ENCODE measurements around the gene IL32.
A peak's percentile ranks its signal among the peaks of the same experiment; 100 is the strongest.

The IL32 gene

DNA sequence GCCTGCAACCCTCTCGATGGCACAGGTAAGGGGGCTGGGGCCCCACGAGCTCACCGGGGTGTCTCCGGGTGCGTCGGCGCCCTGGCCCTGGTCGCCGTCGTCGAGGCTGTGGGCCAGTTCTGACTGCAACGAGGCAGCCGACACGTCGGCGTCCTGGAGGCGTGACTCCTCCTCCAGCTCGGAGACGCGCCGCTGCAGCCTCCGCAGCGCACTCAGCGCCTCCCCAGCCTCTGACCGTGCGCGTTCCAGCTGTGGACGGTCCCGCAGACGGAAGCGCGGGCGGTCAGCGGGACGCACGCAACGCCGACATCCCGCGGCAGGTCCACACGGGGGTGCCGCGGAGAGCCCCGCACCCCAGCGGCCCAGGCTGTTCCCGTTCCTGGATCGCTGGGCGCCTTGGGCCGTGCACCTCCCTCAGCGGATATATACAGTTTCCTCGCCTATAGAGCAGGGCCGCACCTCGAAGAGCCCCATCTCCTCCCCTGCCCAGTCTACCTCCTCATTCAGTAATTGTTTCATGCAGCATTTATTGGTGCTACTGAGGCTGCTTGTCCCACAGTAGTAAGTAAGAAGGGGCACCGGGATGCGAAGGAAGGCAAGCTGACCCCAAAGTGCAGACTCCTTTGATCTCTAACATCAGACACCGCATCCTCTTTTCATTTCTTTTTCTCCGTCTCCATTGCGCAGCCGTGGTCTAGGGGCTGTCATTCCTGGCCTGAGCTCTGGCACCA is 35.8 kb upstream of the IL32 start:
- TF ChIP-seq, protein P1, sequence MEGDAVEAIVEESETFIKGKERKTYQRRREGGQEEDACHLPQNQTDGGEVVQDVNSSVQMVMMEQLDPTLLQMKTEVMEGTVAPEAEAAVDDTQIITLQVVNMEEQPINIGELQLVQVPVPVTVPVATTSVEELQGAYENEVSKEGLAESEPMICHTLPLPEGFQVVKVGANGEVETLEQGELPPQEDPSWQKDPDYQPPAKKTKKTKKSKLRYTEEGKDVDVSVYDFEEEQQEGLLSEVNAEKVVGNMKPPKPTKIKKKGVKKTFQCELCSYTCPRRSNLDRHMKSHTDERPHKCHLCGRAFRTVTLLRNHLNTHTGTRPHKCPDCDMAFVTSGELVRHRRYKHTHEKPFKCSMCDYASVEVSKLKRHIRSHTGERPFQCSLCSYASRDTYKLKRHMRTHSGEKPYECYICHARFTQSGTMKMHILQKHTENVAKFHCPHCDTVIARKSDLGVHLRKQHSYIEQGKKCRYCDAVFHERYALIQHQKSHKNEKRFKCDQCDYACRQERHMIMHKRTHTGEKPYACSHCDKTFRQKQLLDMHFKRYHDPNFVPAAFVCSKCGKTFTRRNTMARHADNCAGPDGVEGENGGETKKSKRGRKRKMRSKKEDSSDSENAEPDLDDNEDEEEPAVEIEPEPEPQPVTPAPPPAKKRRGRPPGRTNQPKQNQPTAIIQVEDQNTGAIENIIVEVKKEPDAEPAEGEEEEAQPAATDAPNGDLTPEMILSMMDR (conservative IDR thresholded peaks at IDR 0.05; ENCODE audit: low read length), result no peak
- DNase-seq (ENCODE audit: low read depth), result peak; percentile 41
- peak overlapping the region; percentile 7; the same call in 1 of the 2 replicates for H3K4me3 ChIP-seq (ENCODE audit: low read length)

DNA sequence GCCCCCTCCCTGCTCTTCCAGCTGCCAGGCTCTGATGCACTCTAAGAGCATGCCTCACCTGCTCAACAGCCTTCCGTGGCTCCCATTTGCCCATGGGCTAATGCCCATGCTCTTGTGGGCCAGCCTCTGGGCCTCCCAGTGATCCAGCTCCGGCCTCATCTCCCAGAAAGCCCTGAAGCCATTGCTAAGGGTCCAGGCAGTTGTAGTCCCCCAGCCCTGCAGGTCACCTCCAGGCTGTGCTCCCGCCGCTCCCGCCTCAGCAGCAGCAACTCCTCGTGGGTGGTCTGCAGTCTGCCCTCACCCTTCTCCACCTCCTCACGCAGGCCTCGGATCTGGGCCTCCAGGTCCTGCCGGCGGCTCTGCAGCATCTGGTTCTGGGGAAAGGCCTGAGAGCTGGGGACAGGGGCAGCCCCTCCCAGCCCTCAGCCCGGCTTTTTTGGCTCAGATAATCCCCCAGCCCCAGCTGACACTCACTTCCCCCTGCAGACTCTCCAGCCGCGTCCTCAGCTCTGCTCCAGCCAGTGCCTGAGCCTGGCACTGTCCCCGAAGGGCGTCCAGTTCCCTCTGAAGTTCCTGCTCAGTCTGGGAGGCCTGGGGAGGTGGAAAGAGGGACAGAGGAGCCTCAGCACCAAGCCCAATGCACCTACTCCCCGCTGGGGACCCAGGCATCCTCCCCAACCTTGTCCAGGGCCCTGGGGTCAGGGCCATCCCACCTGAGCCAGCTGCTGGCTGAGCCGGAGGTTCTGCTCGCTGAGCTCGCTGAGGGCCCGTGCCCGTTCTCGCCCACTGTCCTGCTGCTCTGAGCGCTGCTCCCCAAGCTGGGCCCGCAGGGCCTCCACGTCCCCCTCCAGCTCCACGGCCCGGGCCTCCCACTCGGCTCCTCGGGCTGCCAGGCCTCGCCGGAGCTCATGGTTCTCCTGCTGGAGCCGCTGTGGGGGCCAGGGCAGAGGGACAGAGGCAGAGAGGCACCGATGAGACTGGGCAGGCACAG is 34.9 kb upstream of the IL32 start:
- H3K4me3 ChIP-seq (ENCODE audit: low read length), result no peak overlapping the region
- TF ChIP-seq, protein P1 (conservative IDR thresholded peaks at IDR 0.05; ENCODE audit: low read length), result no peak
- DNase-seq (ENCODE audit: low read depth), result no peak

DNA sequence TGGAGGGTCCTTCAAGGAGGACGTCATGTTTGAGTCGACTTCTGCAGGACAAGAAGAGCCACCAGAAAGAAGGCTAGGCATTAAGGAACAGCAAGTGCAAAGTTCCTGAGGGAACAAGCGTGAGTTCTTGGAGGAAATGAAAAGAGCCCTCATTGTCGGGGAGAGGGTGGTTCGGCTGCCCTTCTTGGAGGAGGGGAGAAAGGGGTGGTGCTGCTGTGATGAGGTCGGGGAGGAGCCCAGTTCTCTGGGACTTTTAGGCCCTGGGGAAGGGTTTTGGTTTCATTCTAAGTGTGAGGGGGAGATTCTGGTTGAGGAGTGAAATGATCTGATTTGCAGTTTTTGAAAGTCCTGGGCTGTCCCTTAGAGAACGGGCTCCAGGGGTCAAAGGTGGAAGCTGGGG is 32.8 kb upstream of the IL32 start:
- TF ChIP-seq, protein P1 (conservative IDR thresholded peaks at IDR 0.05; ENCODE audit: low read length), result no peak

DNA sequence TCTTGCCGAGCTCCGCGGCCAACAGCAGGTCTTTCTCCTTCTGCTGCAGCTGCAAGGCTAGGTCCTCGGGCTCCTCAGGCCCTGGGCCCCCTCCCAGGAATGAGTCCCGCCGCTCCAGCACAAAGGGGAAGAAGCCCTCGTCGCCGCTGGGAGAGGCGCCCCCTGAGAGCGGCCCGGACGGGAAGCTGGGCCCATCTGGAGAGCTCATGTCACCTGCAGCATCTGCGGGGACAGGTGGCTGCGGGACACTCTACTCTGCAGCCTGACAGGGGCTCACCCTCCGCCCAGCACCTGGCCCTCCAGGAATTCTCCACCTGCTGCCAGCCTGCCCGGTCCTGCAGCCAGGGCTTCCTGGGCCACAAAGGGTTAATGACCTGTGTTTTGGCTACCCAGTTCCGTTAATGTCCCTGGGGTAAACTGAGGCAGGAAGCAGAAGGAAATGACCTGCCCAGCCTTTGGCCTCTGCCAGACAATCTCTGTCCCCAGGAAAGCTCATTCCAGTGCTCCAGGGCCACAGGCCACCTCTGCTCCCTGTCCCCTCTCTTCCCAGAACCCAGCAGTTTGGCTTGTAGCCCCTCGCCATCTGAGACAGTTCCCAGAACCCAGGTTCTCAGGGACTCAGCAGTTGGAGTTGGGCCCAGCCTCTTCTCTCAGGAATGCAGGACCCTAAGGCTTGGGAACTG is 30.0 kb upstream of the IL32 start:
- TF ChIP-seq, protein P1 (conservative IDR thresholded peaks at IDR 0.05; ENCODE audit: low read length), result no peak
- no peak overlapping the region for H3K4me3 ChIP-seq (ENCODE audit: low read length)
- no peak for DNase-seq (ENCODE audit: low read depth)

More for the DNA sequence above, 32.8 kb upstream of the IL32 start:
- no peak for DNase-seq (ENCODE audit: low read depth)
- no peak overlapping the region for H3K4me3 ChIP-seq (ENCODE audit: low read length)

DNA sequence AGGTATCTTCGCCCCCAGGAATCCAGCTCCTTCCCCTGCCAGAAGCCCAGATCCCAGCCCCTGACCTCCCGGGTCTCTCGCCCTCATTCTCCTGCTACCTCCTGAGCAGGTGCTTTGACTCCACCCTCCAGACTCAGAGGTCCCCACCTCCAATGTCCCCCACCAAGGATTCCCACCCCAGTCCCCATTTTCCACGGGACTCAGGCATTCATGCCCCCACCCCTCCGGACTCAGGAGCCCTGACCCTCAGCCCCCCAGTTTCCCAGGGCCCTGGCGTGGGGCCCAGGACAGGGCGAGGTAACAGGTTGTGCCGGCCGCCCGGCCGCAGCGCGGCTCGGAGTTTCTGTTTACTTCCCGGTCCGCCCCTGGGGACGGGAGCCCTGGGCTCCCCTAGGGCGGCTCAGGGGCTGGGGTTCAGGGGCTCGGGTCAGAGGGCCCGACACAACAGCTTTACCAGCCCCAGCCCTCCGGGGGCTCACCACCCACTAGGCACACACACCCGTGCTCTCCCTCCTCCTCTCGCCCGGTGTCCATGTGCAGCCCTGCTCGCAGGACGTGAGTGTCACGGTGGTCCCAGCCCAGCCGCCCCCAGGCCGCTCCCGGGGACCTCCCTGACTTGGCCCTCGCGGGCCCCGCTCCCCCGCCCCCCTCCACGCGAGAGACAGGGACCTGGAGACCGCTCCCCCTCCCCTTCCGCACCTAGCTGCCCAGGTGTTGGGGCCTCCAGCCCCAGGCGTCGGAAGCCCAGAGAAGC is 29.3 kb upstream of the IL32 start:
- no peak overlapping the region for H3K4me3 ChIP-seq (ENCODE audit: low read length)
- no peak for DNase-seq (ENCODE audit: low read depth)
- TF ChIP-seq, protein P1 (conservative IDR thresholded peaks at IDR 0.05; ENCODE audit: low read length), result no peak

DNA sequence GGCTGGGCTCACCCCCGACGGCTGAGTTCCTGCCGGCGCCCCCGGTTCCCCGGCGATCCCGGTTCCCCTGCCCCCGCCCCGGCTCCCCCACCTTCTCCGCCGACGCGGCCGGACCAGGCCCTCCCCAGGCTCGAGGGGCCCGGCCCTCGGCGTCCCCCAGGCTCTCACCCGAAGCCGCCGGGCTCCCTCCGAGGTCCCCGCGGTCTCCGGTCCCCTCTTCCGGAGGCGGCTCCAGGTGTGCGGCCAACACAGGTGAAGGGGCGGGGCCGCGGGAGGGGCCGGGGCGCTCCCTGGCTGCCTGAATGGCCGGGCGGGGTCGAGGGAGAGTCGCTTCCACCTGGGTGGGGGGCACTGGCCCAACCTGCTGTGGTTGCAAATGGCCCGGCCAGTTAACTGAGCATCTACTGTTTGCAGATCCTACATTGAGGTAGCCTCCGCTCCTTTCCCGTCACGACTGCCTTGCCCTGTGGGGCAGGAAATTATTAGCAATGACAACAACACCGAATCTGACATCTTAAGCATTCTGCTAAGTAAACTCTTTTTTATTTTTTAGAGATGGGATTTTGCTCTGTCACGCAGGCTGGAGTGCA is 28.6 kb upstream of the IL32 start, which contains the start of gene BICDL2:
Gene BICDL2, minus strand, starts transcription at position 219 of the 590 bp plus-strand sequence. CDS start 1,448 bp downstream, outside the sequence.
- H3K4me3 ChIP-seq (ENCODE audit: low read length), result no peak within 1 kb of the TSS
- TF ChIP-seq, protein P1 (conservative IDR thresholded peaks at IDR 0.05; ENCODE audit: low read length), result no peak
- no peak for DNase-seq (ENCODE audit: low read depth)
